HepG2 (cell line): Measurements from ENCODE around the gene ZNF440. TPM values are rescaled to one million over a fixed set of nuclear protein-coding genes. Genes with fewer than 3 reads are reported as not detected.

Source experiments
- ARNTL ChIP-seq: sonication (generic); formaldehyde crosslinking; IDR thresholded peaks from 2 replicates; pipeline ENCODE4 v1.4.0; 2020; ENCODE audit warnings: mild to moderate bottlenecking, missing genetic modification reagents
- GFI1 ChIP-seq: sonication (generic); formaldehyde crosslinking; IDR thresholded peaks from 2 replicates; pipeline ENCODE4 v1.5.0; 2020; ENCODE audit warnings: missing genetic modification reagents, mild to moderate bottlenecking, borderline replicate concordance
- HMG20A ChIP-seq: IDR thresholded peaks from 2 replicates; pipeline ENCODE4 v1.6.1; 2016; ENCODE audit warnings: borderline replicate concordance
- KAT2B ChIP-seq: fragments of 150-350 bp; IDR thresholded peaks from 2 replicates; pipeline ENCODE4 v1.6.1; 2014; ENCODE audit warnings: low read depth, low read length, borderline replicate concordance
- KMT2B ChIP-seq: IDR thresholded peaks from 2 replicates; pipeline ENCODE4 v1.6.1; 2016; ENCODE audit warnings: missing genetic modification reagents, missing compliant biosample characterization
- MIER3 ChIP-seq: IDR thresholded peaks from 2 replicates; pipeline ENCODE4 v1.6.1; 2016; ENCODE audit warnings: missing compliant biosample characterization, borderline replicate concordance
- PHF8 ChIP-seq: sonication (generic); formaldehyde crosslinking; IDR thresholded peaks from 2 replicates; pipeline ENCODE4 v1.5.0; 2020; ENCODE audit warnings: missing genetic modification reagents
- SIN3A ChIP-seq: IDR thresholded peaks from 2 replicates; pipeline ENCODE4 v1.6.1; 2011; ENCODE audit warnings: low read depth, mild to moderate bottlenecking, control low read depth, low read length, borderline replicate concordance
- SOX13 ChIP-seq, 3 experiments: fragments of 450-650 bp in 1 of 3; sonication (generic) in 1 of 3; formaldehyde crosslinking in 1 of 3; IDR thresholded peaks in 2 of 3; conservative IDR thresholded peaks in 1 of 3; 2 replicates each; pipeline versions ENCODE4 v1.5.0 to v1.6.1; 2016 to 2020; ENCODE audit warnings: antibody characterized with exemption in 1 of 3, mild to moderate bottlenecking in 1 of 3, missing compliant biosample characterization in 1 of 3, missing genetic modification reagents in 1 of 3, moderate library complexity in 1 of 3
- SP2 ChIP-seq: sonication (generic); formaldehyde crosslinking; IDR thresholded peaks from 2 replicates; pipeline ENCODE4 v1.5.1; 2020; ENCODE audit warnings: mild to moderate bottlenecking, missing genetic modification reagents
- TBX3 ChIP-seq: fragments of 450-650 bp; IDR thresholded peaks from 2 replicates; pipeline ENCODE4 v1.6.1; 2017; ENCODE audit warnings: antibody characterized with exemption, mild to moderate bottlenecking, inconsistent platforms, borderline replicate concordance
- TCF12 ChIP-seq, 2 experiments: fragments of 450-650 bp in 1 of 2; sonication (generic) in 1 of 2; formaldehyde crosslinking in 1 of 2; IDR thresholded peaks; 2 replicates each; pipeline versions ENCODE4 v1.6.1 to v1.8.0; 2017 to 2022; ENCODE audit warnings: antibody characterized with exemption in 1 of 2, mild to moderate bottlenecking in 1 of 2, missing genetic modification reagents in 1 of 2, moderate library complexity in 1 of 2
- TOPORS ChIP-seq: sonication (generic); formaldehyde crosslinking; IDR thresholded peaks from 2 replicates; pipeline ENCODE4 v1.8.0; 2023; ENCODE audit warnings: mild to moderate bottlenecking, missing genetic modification reagents
- WIZ ChIP-seq: sonication (generic); formaldehyde crosslinking; IDR thresholded peaks from 2 replicates; pipeline ENCODE4 v1.5.1; 2020; ENCODE audit warnings: mild to moderate bottlenecking, missing genetic modification reagents
- YEATS2 ChIP-seq: sonication (generic); formaldehyde crosslinking; IDR thresholded peaks from 2 replicates; pipeline ENCODE4 v1.4.0; 2020; ENCODE audit warnings: missing genetic modification reagents, borderline replicate concordance
- ZNF33A ChIP-seq: sonication (generic); formaldehyde crosslinking; IDR thresholded peaks from 2 replicates; pipeline ENCODE4 v1.5.1; 2020; ENCODE audit warnings: missing genetic modification reagents, mild to moderate bottlenecking, moderate library complexity, borderline replicate concordance
- ZNF546 ChIP-seq: sonication (generic); formaldehyde crosslinking; conservative IDR thresholded peaks from 2 replicates; pipeline ENCODE4 v1.8.1; 2023; ENCODE audit warnings: mild to moderate bottlenecking, missing genetic modification reagents
- ZNF558 ChIP-seq: sonication (generic); formaldehyde crosslinking; IDR thresholded peaks from 2 replicates; pipeline ENCODE4 v1.9.0; 2022; ENCODE audit warnings: mild to moderate bottlenecking, missing genetic modification reagents, borderline replicate concordance
- ZNF773 ChIP-seq: sonication (generic); formaldehyde crosslinking; IDR thresholded peaks from 2 replicates; pipeline ENCODE4 v1.4.0; 2020; ENCODE audit warnings: missing genetic modification reagents, borderline replicate concordance
- ZNF792 ChIP-seq: IDR thresholded peaks from 2 replicates; pipeline ENCODE4 v1.6.1; 2016
- ZSCAN12 ChIP-seq: sonication (generic); formaldehyde crosslinking; IDR thresholded peaks from 2 replicates; pipeline ENCODE4 v1.9.0; 2021; ENCODE audit warnings: mild to moderate bottlenecking, missing genetic modification reagents
- polyA plus RNA-seq, 8 experiments: library from polyadenylated mRNA; depleted of rRNA in 3 of 8; stranded (reverse) in 7 of 8; unstranded in 1 of 8; fragments of >200 nt; fragmentation: Illumina TruSeq in 4 of 8; extraction: Trizol in 4 of 8; gene quantifications; 2 replicates each; pipeline versions ENCODE4 v1.2.1 to v1.2.3, GENCODE V29; 2011 to 2016; ENCODE audit warnings: low read depth in 4 of 8, missing spikeins in 1 of 8, mixed read lengths in 1 of 8; ENCODE audit not compliant: insufficient read depth in 1 of 8
- total RNA-seq, 5 experiments: library from RNA; depleted of rRNA; stranded (reverse); fragments of >200 nt; fragmentation: Illumina TruSeq; extraction: Trizol; gene quantifications; 2 replicates each; pipeline ENCODE4 v1.2.3, GENCODE V29; 2016; ENCODE audit warnings: low read depth in 1 of 5
- TF ChIP-seq, protein P1 (sequence below): sonication (generic); formaldehyde crosslinking; IDR thresholded peaks from 2 replicates; pipeline ENCODE4 v1.5.1; 2020; ENCODE audit warnings: missing genetic modification reagents, mild to moderate bottlenecking, borderline replicate concordance
- TF ChIP-seq, protein P2 (sequence below), 2 experiments: sonication (generic) in 1 of 2; formaldehyde crosslinking in 1 of 2; IDR thresholded peaks; 2 replicates each; pipeline versions ENCODE4 v1.4.0 to v1.6.1; 2018 to 2020; ENCODE audit warnings: missing genetic modification reagents in 2 of 2, borderline replicate concordance in 1 of 2, low read depth in 1 of 2, mild to moderate bottlenecking in 1 of 2, missing biosample characterization in 1 of 2
- TF ChIP-seq, protein P3 (sequence below): sonication (generic); formaldehyde crosslinking; IDR thresholded peaks from 2 replicates; pipeline ENCODE4 v1.8.1; 2023; ENCODE audit warnings: mild to moderate bottlenecking, moderate library complexity, missing genetic modification reagents

The ZNF440 gene
- total and polyA plus RNA-seq, 2 of the 13 experiments (the other 11 are each of a cell fraction or from before 2014, with no cell fraction given) = 2.7 to 12.4 TPM

DNA sequence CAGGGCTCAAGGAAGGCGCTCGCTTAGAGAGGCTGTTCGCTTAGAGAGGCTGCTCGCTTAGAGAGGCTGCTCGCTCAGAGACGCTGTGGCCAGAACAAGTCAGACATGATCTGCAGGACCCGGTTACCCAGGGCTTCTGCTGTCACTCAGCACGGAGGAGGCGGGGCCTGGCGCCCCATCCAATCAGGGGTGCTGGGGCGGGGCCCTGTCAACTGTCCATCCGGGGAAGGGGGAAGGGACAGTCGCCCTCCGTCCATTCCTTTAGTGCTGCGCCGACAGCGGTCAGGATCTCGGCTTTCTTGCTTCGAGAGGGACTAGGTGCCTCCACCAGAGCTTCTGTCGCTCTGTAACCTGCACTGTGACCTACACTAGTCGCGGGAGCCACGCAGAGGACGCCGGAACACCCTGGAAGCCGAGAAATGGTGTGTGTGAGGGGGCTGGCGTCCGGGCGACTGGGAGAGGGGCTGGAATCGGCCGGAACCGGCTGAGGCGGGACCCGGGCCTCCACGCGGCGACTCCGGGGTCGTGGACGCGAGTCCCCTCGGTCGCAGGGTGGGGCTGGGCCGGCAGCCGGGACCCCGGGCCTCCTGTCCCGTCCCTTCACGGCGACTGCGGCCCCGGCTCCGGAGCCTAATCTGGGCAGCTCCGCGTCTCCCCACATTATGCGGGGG, at the start of gene ZNF440 (continued):
- TF ChIP-seq ARNTL (CRISPR knock-in tag) (no peak), KAT2B (no peak), SOX13 (IDR thresholded peaks at IDR 0.05) (no peak), SOX13 (CRISPR knock-in tag; conservative IDR thresholded peaks at IDR 0.05 in 1 of 2, IDR thresholded peaks at IDR 0.05 in 1 of 2) (peak in 1 of 2 experiments; percentile 27; a peak in 1 of 4 replicates), HMG20A (no peak), KMT2B (CRISPR knock-in tag) (peak; percentile 68), ZNF33A (CRISPR knock-in tag) (no peak), SIN3A (no peak), TCF12 (IDR thresholded peaks at IDR 0.05) (no peak), TCF12 (CRISPR knock-in tag; IDR thresholded peaks at IDR 0.05) (peak; percentile 50; the same call in 1 of the 2 replicates), MIER3 (CRISPR knock-in tag) (no peak), ZNF546 (CRISPR knock-in tag) (no peak), GFI1 (CRISPR knock-in tag) (no peak; the same call in 1 of the 2 replicates), ZNF792 (CRISPR knock-in tag) (no peak; the same call in 1 of the 2 replicates), SP2 (CRISPR knock-in tag) (peak; percentile 76), ZNF773 (CRISPR knock-in tag) (no peak), PHF8 (peak; percentile 94), ZSCAN12 (no peak), TBX3 (no peak), TOPORS (CRISPR knock-in tag) (no peak), WIZ (CRISPR knock-in tag) (no peak), ZNF558 (no peak; the same call in 1 of the 2 replicates), YEATS2 (no peak)
- TF ChIP-seq, protein P1, sequence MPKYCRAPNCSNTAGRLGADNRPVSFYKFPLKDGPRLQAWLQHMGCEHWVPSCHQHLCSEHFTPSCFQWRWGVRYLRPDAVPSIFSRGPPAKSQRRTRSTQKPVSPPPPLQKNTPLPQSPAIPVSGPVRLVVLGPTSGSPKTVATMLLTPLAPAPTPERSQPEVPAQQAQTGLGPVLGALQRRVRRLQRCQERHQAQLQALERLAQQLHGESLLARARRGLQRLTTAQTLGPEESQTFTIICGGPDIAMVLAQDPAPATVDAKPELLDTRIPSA (CRISPR knock-in tag) = no peak
- TF ChIP-seq, protein P2, sequence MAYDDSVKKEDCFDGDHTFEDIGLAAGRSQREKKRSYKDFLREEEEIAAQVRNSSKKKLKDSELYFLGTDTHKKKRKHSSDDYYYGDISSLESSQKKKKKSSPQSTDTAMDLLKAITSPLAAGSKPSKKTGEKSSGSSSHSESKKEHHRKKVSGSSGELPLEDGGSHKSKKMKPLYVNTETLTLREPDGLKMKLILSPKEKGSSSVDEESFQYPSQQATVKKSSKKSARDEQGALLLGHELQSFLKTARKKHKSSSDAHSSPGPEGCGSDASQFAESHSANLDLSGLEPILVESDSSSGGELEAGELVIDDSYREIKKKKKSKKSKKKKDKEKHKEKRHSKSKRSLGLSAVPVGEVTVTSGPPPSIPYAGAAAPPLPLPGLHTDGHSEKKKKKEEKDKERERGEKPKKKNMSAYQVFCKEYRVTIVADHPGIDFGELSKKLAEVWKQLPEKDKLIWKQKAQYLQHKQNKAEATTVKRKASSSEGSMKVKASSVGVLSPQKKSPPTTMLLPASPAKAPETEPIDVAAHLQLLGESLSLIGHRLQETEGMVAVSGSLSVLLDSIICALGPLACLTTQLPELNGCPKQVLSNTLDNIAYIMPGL (CRISPR knock-in tag; IDR thresholded peaks at IDR 0.05; ENCODE audit: borderline replicate concordance in 1 of 2, low read depth in 1 of 2) = peak; percentile 74 to 75; a peak in 3 of 4 replicates
- TF ChIP-seq, protein P3, sequence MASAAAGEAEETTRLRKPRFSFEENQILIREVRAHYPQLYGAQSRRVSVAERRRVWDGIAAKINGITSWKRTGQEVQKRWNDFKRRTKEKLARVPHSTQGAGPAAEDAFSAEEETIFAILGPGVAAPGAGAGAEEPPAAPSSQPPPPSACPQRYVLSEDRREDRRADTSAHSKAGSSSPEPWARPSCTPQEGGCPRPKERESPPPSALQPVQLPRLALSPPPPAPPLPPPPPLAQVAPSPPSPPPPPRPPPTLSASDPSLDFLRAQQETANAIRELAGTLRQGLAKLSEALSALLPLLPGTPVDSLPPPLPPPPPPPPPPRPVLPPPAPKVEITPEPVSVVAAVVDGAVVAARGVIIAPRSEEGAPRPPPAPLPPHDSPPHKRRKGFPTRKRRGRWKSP (CRISPR knock-in tag) = peak; percentile 86
